Spleen (tissue), 7 donors: ENCODE data around the gene BEX1.
"Not testable (repeated sequence)": the region's sequence is repeated elsewhere in the genome, so short reads cannot be mapped to it uniquely, and the experiment has no call there.

Experiments used
- POLR2A ChIP-seq, 3 donors: fragments of 450-650 bp; IDR thresholded peaks; one replicate each; pipeline ENCODE4 v1.5.1; 2017; ENCODE audit warnings: antibody characterized with exemption in 3 of 3, mild to moderate bottlenecking in 1 of 3
- TF ChIP-seq, protein P1 (sequence below), 11 experiments: fragments of 200-600 bp in 7 of 11; fragments of 450-650 bp in 4 of 11; sonication (generic) in 4 of 11; IDR thresholded peaks in 8 of 11; conservative IDR thresholded peaks in 3 of 11; 1 replicate in 7 of 11; 2 replicates in 4 of 11; pipeline versions ENCODE4 v1.4.0 to v1.8.0; 2016 to 2021; ENCODE audit warnings: antibody characterized with exemption in 11 of 11, inconsistent platforms in 4 of 11, mild to moderate bottlenecking in 1 of 11
- donor health status: DM: no; HTN: no; CAD: no; lungs with moderate emphysema.
- donor health status: DM: no; HTN: no; CAD: no.
- donor health status: DM: no; HTN: no; CAD: no.

DNA sequence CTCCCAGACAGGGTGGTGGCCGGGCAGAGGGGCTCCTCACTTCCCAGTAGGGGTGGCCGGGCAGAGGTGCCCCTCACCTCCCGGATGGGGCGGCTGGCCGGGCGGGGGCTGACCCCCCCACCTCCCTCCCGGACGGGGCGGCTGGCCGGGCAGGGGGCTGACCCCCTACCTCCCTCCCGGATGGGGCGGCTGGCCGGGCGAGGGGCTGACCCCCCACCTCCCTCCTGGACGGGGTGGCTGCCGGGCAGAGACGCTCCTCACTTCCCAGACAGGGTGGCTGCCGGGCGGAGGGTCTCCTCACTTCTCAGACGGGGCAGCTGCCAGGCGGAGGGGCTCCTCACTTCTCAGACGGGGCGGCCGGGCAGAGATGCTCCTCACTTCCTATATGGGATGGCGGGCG lies 40.4 kb upstream of the BEX1 start:
- not testable (repeated sequence) for TF ChIP-seq POLR2A (IDR thresholded peaks at IDR 0.05)
- TF ChIP-seq, protein P1, sequence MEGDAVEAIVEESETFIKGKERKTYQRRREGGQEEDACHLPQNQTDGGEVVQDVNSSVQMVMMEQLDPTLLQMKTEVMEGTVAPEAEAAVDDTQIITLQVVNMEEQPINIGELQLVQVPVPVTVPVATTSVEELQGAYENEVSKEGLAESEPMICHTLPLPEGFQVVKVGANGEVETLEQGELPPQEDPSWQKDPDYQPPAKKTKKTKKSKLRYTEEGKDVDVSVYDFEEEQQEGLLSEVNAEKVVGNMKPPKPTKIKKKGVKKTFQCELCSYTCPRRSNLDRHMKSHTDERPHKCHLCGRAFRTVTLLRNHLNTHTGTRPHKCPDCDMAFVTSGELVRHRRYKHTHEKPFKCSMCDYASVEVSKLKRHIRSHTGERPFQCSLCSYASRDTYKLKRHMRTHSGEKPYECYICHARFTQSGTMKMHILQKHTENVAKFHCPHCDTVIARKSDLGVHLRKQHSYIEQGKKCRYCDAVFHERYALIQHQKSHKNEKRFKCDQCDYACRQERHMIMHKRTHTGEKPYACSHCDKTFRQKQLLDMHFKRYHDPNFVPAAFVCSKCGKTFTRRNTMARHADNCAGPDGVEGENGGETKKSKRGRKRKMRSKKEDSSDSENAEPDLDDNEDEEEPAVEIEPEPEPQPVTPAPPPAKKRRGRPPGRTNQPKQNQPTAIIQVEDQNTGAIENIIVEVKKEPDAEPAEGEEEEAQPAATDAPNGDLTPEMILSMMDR (IDR thresholded peaks at IDR 0.05 in 8 of 11, conservative IDR thresholded peaks at IDR 0.05 in 3 of 11): not testable (repeated sequence)
